ENCODE results near the gene SERPINC1. TPM values are rescaled to one million over a fixed set of nuclear protein-coding genes. Genes with fewer than 3 reads are reported as not detected.
"Not testable (repeated sequence)": the region's sequence is repeated elsewhere in the genome, so short reads cannot be mapped to it uniquely, and the experiment has no call there.

Gene SERPINC1
- total RNA-seq, 1 donor from 2014 or later: not detected

DNA sequence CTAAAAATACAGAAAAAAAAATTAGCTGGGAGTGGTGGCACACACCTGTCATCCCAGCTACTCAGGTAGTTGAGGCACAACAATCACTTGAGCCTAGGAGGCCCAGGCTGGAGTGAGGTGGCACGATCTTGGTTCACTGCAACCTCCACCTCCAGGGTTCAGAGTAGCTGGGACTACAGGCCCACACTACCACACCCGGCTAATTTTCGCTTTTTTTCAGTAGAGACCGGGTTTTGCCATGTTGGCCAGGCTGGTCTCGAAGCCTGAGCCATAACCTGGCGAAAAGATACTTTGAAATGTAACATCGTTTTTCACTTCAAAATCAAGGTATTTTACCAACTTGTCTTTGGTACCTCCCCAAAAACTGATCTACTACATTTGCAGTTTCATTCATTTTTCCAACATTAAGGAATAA, 55.4 kb downstream of the SERPINC1 start:
- H2AFZ ChIP-seq (replicated peaks): no peak overlapping the region
- Mint-ChIP-seq H3K27ac (no peak overlapping the region), H3K4me1 (peaks cover 21% of the 10 kb centered on the region), H3K4me3 (no peak overlapping the region), H3K27me3 (ENCODE audit: insufficient read depth, low read depth) (peaks cover 2% of the 10 kb centered on the region), H3K36me3 (peaks cover 43% of the 10 kb centered on the region), H3K9me3 (no peaks in the 10 kb centered on the region)
- DNase-seq (ENCODE audit: low spot score): no peak
- no peak overlapping the region for H3K4me3 ChIP-seq
- no peak overlapping the region for H3K9ac ChIP-seq
- peaks cover 49% of the 10 kb centered on the region for H4K20me1 ChIP-seq (ENCODE audit: low read depth)
- H3K27me3 ChIP-seq: no peaks in the 10 kb centered on the region
- H3K9me3 ChIP-seq (ENCODE audit: low read depth): no peaks in the 10 kb centered on the region
- peaks cover 15% of the 10 kb centered on the region for H3K4me1 ChIP-seq
- H3F3A ChIP-seq (ENCODE audit: low read depth): peaks cover 88% of the 10 kb centered on the region
- H3K36me3 ChIP-seq: peaks cover 40% of the 10 kb centered on the region
- TF ChIP-seq EZH2 (IDR thresholded peaks at IDR 0.05) (no peak), EZH2phosphoT487 (IDR thresholded peaks at IDR 0.05) (no peak)
- TF ChIP-seq, protein P1, sequence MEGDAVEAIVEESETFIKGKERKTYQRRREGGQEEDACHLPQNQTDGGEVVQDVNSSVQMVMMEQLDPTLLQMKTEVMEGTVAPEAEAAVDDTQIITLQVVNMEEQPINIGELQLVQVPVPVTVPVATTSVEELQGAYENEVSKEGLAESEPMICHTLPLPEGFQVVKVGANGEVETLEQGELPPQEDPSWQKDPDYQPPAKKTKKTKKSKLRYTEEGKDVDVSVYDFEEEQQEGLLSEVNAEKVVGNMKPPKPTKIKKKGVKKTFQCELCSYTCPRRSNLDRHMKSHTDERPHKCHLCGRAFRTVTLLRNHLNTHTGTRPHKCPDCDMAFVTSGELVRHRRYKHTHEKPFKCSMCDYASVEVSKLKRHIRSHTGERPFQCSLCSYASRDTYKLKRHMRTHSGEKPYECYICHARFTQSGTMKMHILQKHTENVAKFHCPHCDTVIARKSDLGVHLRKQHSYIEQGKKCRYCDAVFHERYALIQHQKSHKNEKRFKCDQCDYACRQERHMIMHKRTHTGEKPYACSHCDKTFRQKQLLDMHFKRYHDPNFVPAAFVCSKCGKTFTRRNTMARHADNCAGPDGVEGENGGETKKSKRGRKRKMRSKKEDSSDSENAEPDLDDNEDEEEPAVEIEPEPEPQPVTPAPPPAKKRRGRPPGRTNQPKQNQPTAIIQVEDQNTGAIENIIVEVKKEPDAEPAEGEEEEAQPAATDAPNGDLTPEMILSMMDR (IDR thresholded peaks at IDR 0.05): no peak
- peak overlapping the region; percentile 33 for H3K27ac ChIP-seq
- H3K79me2 ChIP-seq (ENCODE audit: low read depth): peaks cover 28% of the 10 kb centered on the region
- no peak overlapping the region for H3K4me2 ChIP-seq

DNA sequence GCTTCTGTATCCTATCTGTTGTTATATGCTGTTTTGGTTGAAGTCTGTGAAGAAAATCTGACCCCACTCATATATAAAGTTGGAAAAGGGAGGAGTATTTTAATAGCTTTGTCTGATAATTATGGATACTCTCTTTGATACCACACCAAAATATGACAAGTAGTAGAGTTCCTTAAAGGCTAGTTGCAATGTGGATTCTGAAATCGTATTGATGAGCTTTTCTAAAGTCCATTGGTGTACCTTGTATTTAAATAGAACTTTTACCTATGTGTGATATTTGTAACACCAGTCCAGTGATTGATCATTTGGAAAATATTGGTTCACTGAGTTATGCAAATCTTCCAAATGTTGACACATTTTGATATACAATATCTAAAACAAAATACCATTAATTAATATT, 57.1 kb downstream of the SERPINC1 start:
- Histone ChIP-seq H3K9ac (no peak overlapping the region), H3K36me3 (peaks cover 25% of the 10 kb centered on the region), H3F3A (ENCODE audit: low read depth) (peaks cover 74% of the 10 kb centered on the region), H3K4me1 (peaks cover 5% of the 10 kb centered on the region), H3K4me2 (no peak overlapping the region), H3K9me3 (ENCODE audit: low read depth) (no peaks in the 10 kb centered on the region), H3K27ac (peak overlapping the region; percentile 59), H4K20me1 (ENCODE audit: low read depth) (peaks cover 32% of the 10 kb centered on the region), H2AFZ (replicated peaks) (no peak overlapping the region), H3K27me3 (no peaks in the 10 kb centered on the region), H3K79me2 (ENCODE audit: low read depth) (peaks cover 11% of the 10 kb centered on the region), H3K4me3 (no peak overlapping the region)
- peaks cover 4% of the 10 kb centered on the region for H3K4me1 Mint-ChIP-seq
- no peak overlapping the region for H3K27ac Mint-ChIP-seq
- no peaks in the 10 kb centered on the region for H3K9me3 Mint-ChIP-seq
- H3K36me3 Mint-ChIP-seq: peaks cover 36% of the 10 kb centered on the region
- DNase-seq (ENCODE audit: low spot score): no peak
- TF ChIP-seq EZH2phosphoT487 (IDR thresholded peaks at IDR 0.05): no peak
- TF ChIP-seq, protein P1 (IDR thresholded peaks at IDR 0.05): no peak
- TF ChIP-seq EZH2 (IDR thresholded peaks at IDR 0.05): no peak
- no peak overlapping the region for H3K4me3 Mint-ChIP-seq
- peaks cover 2% of the 10 kb centered on the region for H3K27me3 Mint-ChIP-seq (ENCODE audit: insufficient read depth, low read depth)

DNA sequence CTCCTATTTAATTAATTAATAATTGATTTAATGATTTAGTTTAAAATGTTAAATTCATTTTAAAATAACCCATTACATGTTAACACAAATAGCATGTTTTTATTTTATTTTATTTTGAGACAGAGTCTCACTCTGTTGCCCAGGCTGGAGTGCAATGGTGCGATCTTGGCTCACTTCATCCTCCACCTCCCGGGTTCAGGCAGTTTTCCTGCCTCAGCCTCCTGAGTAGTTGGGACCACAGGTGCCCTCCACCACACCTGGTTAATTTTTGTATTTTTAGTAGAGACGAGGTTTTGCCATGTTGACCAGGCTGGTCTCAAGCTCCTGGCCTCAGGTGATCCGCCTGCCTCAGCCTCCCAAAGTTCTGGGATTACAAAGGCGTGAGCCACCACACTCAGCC, 57.6 kb downstream of the SERPINC1 start:
- not testable (repeated sequence) for H3K4me1 ChIP-seq; H2AFZ ChIP-seq (replicated peaks); H3K9ac ChIP-seq; H3K79me2 ChIP-seq (ENCODE audit: low read depth); H3K27me3 Mint-ChIP-seq (ENCODE audit: insufficient read depth, low read depth); H3K4me3 ChIP-seq; H3K4me1 Mint-ChIP-seq; H3K27ac Mint-ChIP-seq; H3K27ac ChIP-seq; H3K9me3 Mint-ChIP-seq; H3K4me3 Mint-ChIP-seq; H3K27me3 ChIP-seq; H3K9me3 ChIP-seq (ENCODE audit: low read depth); DNase-seq (ENCODE audit: low spot score); H3K4me2 ChIP-seq
- H3K36me3 Mint-ChIP-seq: peaks cover 36% of the 10 kb centered on the region
- H3F3A ChIP-seq (ENCODE audit: low read depth): peaks cover 71% of the 10 kb centered on the region
- H4K20me1 ChIP-seq (ENCODE audit: low read depth): peaks cover 27% of the 10 kb centered on the region
- H3K36me3 ChIP-seq: peaks cover 25% of the 10 kb centered on the region

DNA sequence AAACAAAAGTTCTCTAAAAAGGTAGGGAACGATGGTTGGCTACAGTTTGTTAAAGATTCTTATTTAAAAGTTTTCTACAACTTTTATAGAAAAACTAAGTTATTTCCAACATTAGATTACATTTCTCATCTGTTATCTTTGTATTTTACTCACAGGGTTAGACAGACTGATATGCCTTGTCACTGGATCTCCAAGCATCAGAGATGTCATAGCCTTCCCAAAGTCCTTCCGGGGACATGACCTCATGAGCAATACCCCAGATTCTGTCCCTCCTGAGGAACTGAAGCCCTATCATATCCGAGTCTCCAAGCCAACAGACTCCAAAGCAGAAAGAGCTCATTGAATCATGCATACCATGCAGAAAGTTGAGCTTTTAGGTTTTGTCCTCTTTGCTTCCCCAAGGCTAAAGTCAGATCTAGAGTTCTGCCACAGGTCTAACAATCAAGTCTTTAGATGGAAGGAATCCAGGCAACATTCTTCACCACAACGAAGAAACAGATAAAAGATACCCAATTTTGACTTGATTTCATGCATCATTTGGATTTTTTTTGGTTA, 59.7 kb downstream of the SERPINC1 start:
- Histone ChIP-seq H4K20me1 (ENCODE audit: low read depth) (peaks cover 22% of the 10 kb centered on the region), H2AFZ (replicated peaks) (no peak overlapping the region), H3K36me3 (peaks cover 12% of the 10 kb centered on the region), H3K4me1 (peaks cover 10% of the 10 kb centered on the region), H3K9me3 (ENCODE audit: low read depth) (no peaks in the 10 kb centered on the region), H3K27me3 (no peaks in the 10 kb centered on the region), H3K4me2 (no peak overlapping the region), H3F3A (ENCODE audit: low read depth) (peaks cover 60% of the 10 kb centered on the region), H3K4me3 (no peak overlapping the region), H3K79me2 (ENCODE audit: low read depth) (no peaks in the 10 kb centered on the region), H3K9ac (no peak overlapping the region), H3K27ac (no peak overlapping the region)
- Mint-ChIP-seq H3K9me3 (no peaks in the 10 kb centered on the region), H3K27me3 (ENCODE audit: insufficient read depth, low read depth) (peaks cover 2% of the 10 kb centered on the region), H3K27ac (no peak overlapping the region), H3K4me1 (no peaks in the 10 kb centered on the region), H3K4me3 (no peak overlapping the region), H3K36me3 (peaks cover 38% of the 10 kb centered on the region)
- no peak for DNase-seq (ENCODE audit: low spot score)
- TF ChIP-seq EZH2 (IDR thresholded peaks at IDR 0.05): no peak
- TF ChIP-seq, protein P1 (IDR thresholded peaks at IDR 0.05): no peak
- TF ChIP-seq EZH2phosphoT487 (IDR thresholded peaks at IDR 0.05): no peak
